OCI-LY1 (cell line): Measurements from ENCODE around the gene NOTCH1.

Experiments used
- H2AFZ ChIP-seq: fragments of 200-600 bp; sonication (generic), shearing (Covaris generic); 2 replicates; pipeline ENCODE4 v1.6.0; 2014; ENCODE audit warnings: antibody characterized with exemption, mild to moderate bottlenecking, low read length
- H3F3A ChIP-seq: fragments of 200-600 bp; sonication (generic), shearing (Covaris generic); 2 replicates; pipeline ENCODE4 v1.6.0; 2014; ENCODE audit warnings: mild to moderate bottlenecking, antibody characterized with exemption, low read length, moderate library complexity; ENCODE audit not compliant: insufficient read depth
- H3K27ac ChIP-seq: fragments of 200-600 bp; sonication (generic); 2 replicates; pipeline ENCODE4 v1.5.1; 2014; ENCODE audit warnings: low read length, mixed run types, mild to moderate bottlenecking, low read depth; ENCODE audit not compliant: poor library complexity, severe bottlenecking
- H3K27me3 ChIP-seq: fragments of 200-600 bp; sonication (generic); 2 replicates; pipeline ENCODE4 v1.6.0; 2014; ENCODE audit warnings: antibody characterized with exemption, mild to moderate bottlenecking, low read length, moderate library complexity; ENCODE audit not compliant: insufficient read depth
- H3K36me3 ChIP-seq: fragments of 200-600 bp; sonication (generic); 2 replicates; pipeline ENCODE4 v1.6.1; 2014; ENCODE audit warnings: mild to moderate bottlenecking, antibody characterized with exemption, low read length, moderate library complexity, mixed read lengths; ENCODE audit not compliant: insufficient read depth
- H3K4me1 ChIP-seq: fragments of 200-600 bp; sonication (generic); 2 replicates; pipeline ENCODE4 v1.5.1; 2014; ENCODE audit warnings: mild to moderate bottlenecking, low read length, moderate library complexity; ENCODE audit not compliant: insufficient read depth, severe bottlenecking
- H3K4me2 ChIP-seq: fragments of 200-600 bp; sonication (generic), shearing (Covaris generic); 2 replicates; pipeline ENCODE4 v1.6.1; 2014; ENCODE audit warnings: low read length
- H3K4me3 ChIP-seq: fragments of 200-600 bp; sonication (generic); 2 replicates; pipeline ENCODE4 v1.5.1; 2014; ENCODE audit warnings: low read length, low read depth, mild to moderate bottlenecking, mixed read lengths; ENCODE audit not compliant: poor library complexity, severe bottlenecking
- H3K79me2 ChIP-seq: fragments of 200-600 bp; shearing (Covaris generic); 2 replicates; pipeline ENCODE4 v1.6.1; 2016; ENCODE audit warnings: mixed run types, low read length, mixed read lengths; ENCODE audit not compliant: insufficient read depth
- H3K9ac ChIP-seq: fragments of 200-600 bp; sonication (generic), shearing (Covaris generic); 2 replicates; pipeline ENCODE4 v1.6.1; 2014; ENCODE audit warnings: mild to moderate bottlenecking, low read length, mixed read lengths
- H3K9me2 ChIP-seq: fragments of 200-600 bp; sonication (generic), shearing (Covaris generic); 2 replicates; pipeline ENCODE4 v1.6.1; 2014; ENCODE audit warnings: low read depth, mild to moderate bottlenecking, low read length, mixed read lengths
- H3K9me3 ChIP-seq: fragments of 200-600 bp; shearing (Covaris generic); 2 replicates; pipeline ENCODE4 v1.6.1; 2014; ENCODE audit warnings: low read length, mixed read lengths
- H4K20me1 ChIP-seq: fragments of 200-600 bp; sonication (generic), shearing (Covaris generic); 2 replicates; pipeline ENCODE4 v1.6.0; 2016; ENCODE audit warnings: mild to moderate bottlenecking, low read length; ENCODE audit not compliant: insufficient read depth
- EZH2 ChIP-seq: fragments of 200-600 bp; sonication (generic), shearing (Covaris generic); IDR thresholded peaks from 2 replicates; pipeline ENCODE4 v1.8.0; 2017; ENCODE audit warnings: borderline replicate concordance, mixed run types, mild to moderate bottlenecking, antibody characterized with exemption, low read length, moderate library complexity, mixed read lengths
- TF ChIP-seq, protein P1 (sequence below): fragments of 200-600 bp; sonication (generic), shearing (Covaris generic); IDR thresholded peaks from 2 replicates; pipeline ENCODE4 v1.5.1; 2017; ENCODE audit warnings: mild to moderate bottlenecking, antibody characterized with exemption, low read length, moderate library complexity, mixed read lengths

Gene NOTCH1

DNA sequence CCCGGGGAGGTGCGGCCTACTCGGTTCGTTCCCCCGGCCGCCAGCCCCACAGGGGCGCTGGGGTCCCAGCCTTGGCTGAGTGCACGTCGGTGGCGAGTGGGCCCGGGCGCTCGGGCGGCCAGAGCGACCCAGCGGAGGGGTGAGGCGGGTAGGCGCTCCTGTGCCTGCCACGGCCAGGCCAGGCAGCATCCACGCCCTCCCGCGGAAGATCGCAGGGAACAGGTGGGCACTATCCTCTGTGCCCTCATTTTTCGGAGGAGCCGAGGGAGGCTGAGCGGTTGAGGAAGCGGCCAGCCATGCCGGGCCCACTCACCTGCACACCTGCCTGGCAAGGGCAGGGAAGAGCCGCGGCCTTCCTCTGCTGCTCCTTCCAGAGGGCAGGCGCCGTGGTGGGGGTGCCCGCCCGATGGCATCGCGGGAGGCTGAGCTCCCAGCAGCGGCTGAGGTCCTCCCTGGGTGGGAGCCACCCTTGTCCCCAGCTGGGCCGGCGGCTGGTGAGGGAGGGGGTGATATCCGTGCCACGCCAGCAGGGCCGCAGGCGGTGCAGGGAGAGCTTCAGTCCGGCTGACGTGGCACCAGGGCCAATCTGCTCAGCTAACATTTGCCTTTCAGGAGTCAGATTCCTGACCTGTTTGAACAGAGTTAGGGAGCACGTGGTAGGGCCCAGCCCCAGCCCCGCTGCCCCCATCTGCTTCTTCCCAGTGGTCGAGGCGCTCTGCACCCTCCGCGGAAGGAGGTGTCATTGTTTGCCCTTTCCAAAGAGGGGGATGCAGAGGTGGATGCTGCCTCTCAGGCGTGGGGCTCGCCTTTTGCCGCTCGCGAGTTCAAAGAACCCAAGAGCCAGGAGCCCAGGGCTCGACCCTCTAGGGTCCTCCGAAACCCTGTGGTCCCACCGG lies 61.4 kb downstream of the NOTCH1 start:
- H3K4me3 ChIP-seq, result peak overlapping the region; percentile 60
- no peaks in the 10 kb centered on the region for H4K20me1 ChIP-seq
- H3K4me2 ChIP-seq, result peak overlapping the region; percentile 76
- no peaks in the 10 kb centered on the region for H3K9me3 ChIP-seq
- H3F3A ChIP-seq, result no peaks in the 10 kb centered on the region
- H3K36me3 ChIP-seq, result no peaks in the 10 kb centered on the region
- H3K79me2 ChIP-seq, result peaks cover 25% of the 10 kb centered on the region
- H2AFZ ChIP-seq, result no peak overlapping the region
- no peaks in the 10 kb centered on the region for H3K27me3 ChIP-seq
- TF ChIP-seq EZH2, result no peak
- TF ChIP-seq, protein P1, sequence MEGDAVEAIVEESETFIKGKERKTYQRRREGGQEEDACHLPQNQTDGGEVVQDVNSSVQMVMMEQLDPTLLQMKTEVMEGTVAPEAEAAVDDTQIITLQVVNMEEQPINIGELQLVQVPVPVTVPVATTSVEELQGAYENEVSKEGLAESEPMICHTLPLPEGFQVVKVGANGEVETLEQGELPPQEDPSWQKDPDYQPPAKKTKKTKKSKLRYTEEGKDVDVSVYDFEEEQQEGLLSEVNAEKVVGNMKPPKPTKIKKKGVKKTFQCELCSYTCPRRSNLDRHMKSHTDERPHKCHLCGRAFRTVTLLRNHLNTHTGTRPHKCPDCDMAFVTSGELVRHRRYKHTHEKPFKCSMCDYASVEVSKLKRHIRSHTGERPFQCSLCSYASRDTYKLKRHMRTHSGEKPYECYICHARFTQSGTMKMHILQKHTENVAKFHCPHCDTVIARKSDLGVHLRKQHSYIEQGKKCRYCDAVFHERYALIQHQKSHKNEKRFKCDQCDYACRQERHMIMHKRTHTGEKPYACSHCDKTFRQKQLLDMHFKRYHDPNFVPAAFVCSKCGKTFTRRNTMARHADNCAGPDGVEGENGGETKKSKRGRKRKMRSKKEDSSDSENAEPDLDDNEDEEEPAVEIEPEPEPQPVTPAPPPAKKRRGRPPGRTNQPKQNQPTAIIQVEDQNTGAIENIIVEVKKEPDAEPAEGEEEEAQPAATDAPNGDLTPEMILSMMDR, result no peak
- no peak overlapping the region for H3K27ac ChIP-seq
- no peaks in the 10 kb centered on the region for H3K9me2 ChIP-seq
- peak overlapping the region; percentile 76; the same call in 1 of the 2 replicates for H3K9ac ChIP-seq
- peaks cover 15% of the 10 kb centered on the region for H3K4me1 ChIP-seq

DNA sequence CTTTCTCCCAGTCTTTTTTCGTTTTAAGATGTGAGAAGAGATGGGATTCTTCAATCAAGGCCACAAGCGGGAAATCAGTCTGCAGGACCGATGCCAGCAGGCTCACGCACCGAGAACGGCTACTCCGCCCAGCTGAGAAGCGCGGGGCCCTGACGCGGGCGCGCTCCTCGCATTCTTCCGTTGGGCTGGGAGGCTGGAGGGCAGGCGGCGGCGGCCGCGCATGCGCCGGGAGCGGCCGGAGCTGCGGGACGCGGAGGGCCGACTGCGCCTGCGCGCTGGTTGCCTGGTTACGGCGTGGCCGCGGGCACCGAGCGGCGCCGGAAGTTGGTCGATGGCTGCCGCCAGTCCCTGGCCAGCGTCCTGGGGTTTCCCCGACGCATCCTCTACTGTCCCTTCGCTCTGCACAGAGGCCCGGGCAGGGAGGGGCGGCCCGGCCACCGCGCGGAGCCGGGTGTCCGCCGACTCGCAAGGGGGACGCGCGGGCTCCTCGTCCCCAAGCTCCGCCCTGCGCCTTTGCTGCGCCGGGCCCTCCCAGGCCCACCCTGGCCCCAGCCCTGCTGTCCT lies 62.2 kb downstream of the NOTCH1 start:
- Histone ChIP-seq H3K36me3 (peaks cover 6% of the 10 kb centered on the region; the same call in 1 of the 2 replicates), H3F3A (no peaks in the 10 kb centered on the region), H3K4me2 (peak overlapping the region; percentile 76), H3K9me3 (no peaks in the 10 kb centered on the region), H4K20me1 (no peaks in the 10 kb centered on the region), H3K27ac (peak overlapping the region; percentile 77), H3K27me3 (no peaks in the 10 kb centered on the region), H3K9ac (peak overlapping the region; percentile 76), H3K79me2 (peaks cover 31% of the 10 kb centered on the region), H3K4me3 (peak overlapping the region; percentile 60), H3K4me1 (peaks cover 15% of the 10 kb centered on the region), H2AFZ (no peak overlapping the region), H3K9me2 (no peaks in the 10 kb centered on the region)
- TF ChIP-seq EZH2, result no peak
- TF ChIP-seq, protein P1, result no peak

DNA sequence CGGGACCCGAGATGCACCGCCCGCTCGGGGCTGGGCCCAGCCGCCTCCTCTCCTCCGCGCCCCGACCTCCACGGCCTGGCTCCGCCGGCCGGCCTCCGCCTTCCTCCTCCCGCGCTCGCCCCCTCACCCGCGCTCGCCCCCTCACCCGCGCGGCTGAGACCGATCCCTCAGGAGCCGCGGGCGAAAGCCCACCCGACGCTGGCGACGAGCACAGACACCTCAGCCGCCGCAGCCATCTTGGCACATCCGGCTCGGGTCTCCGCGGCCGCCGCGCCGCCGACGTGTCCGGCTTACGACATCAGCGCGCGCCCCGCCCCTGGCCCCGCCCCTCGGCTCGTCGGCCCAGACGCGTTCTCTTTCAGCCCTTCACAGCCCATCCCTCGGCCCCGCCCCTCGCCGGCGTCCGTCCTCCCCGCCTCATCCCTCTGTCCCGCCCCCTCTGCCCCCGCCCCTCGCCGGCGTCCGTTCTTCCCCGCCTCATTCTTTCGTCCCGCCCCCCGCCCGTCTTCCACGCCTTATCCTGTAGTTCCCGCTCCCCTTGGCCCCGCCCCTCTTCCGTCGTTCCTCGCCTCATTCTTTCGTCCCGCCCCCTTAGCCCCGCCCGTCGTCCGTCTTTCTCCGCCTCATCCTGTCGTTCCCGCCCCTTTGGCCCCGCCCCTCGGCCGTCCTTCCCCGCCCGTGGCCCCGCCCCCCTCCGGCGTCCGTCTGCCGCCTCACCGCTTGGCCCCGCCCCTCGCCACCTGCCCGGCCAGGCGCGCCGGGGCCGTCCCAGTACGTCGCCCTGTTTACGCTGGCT lies 62.9 kb downstream of the NOTCH1 start, which contains the start of gene SEC16A:
SEC16A (minus strand) TSS at position 248 of the 796 bp plus-strand sequence. CDS start 5,425 bp downstream, outside the sequence.
- Histone ChIP-seq H4K20me1 (no peaks in the 10 kb centered on the region), H2AFZ (no peak within 1 kb of the TSS), H3K4me2 (peak within 1 kb of the TSS; percentile 90)

More for the DNA sequence above, 62.9 kb downstream of the NOTCH1 start, which contains the start of gene SEC16A:
- H3K9me3 ChIP-seq, result no peaks in the 10 kb centered on the region
- peak within 1 kb of the TSS; percentile 80 for H3K4me3 ChIP-seq
- no peaks in the 10 kb centered on the region for H3K27me3 ChIP-seq
- H3K4me1 ChIP-seq, result peaks cover 15% of the 10 kb centered on the region
- H3K9me2 ChIP-seq, result no peaks in the 10 kb centered on the region
- peaks cover 6% of the 10 kb centered on the region; the same call in 1 of the 2 replicates for H3K36me3 ChIP-seq
- no peak for TF ChIP-seq EZH2
- TF ChIP-seq, protein P1, result no peak
- peaks cover 38% of the 10 kb centered on the region for H3K79me2 ChIP-seq
- H3K27ac ChIP-seq, result peak within 1 kb of the TSS; percentile 77
- H3F3A ChIP-seq, result no peaks in the 10 kb centered on the region
- peak within 1 kb of the TSS; percentile 81 for H3K9ac ChIP-seq
